PC-9 (cell line): ENCODE results near the gene TOM1.

ENCODE experiments used
- CTCF ChIP-seq: fragments of 200-600 bp; sonication (generic); conservative IDR thresholded peaks from 2 replicates; pipeline ENCODE4 v1.6.1; 2017; ENCODE audit warnings: mixed run types, antibody characterized with exemption, mild to moderate bottlenecking, moderate library complexity
- EZH2 ChIP-seq: fragments of 200-600 bp; sonication (generic); IDR thresholded peaks from 2 replicates; pipeline ENCODE4 v1.8.0; 2017; ENCODE audit warnings: antibody characterized with exemption, low read depth

- no peak for TF ChIP-seq CTCF
- no peak for TF ChIP-seq EZH2
Measured at GRCh38 chr22:35367331-35367886, 67.7 kb downstream of the TOM1 start.
